Stimulated activated CD8-positive, alpha-beta memory T cell treated with anti-CD3 and anti-CD28 coated beads, Interleukin-12 subunit alpha, Interleukin-12 subunit beta, amount 100 ng/mL, for 24 hours (primary cell): ENCODE results near the gene ARHGAP42.

Experiments used
- DNase-seq: peaks from one replicate; pipeline ENCODE4 v3.0.0-alpha.2; 2020; ENCODE audit errors: extremely low read depth

The ARHGAP42 gene

DNA sequence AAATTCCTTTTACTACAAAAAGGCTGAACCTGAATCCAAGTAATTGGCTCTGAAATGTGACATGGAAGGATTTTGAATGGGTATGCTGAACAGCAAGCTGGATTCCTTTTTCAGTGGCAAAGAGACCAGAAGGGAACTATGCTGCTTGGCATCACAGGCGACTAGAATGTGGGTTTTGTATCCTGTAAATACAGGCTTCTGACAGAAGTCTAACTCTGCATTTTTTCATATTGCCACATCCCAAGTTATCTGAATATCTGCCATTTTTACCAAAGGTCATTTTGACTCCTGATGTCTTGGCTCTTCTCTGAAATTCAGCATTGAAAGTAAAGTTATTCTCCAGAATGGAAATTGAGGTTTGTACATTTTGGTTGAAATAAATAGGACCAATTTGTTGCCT, 145.7 kb downstream of the ARHGAP42 start:
- DNase-seq = no peak

DNA sequence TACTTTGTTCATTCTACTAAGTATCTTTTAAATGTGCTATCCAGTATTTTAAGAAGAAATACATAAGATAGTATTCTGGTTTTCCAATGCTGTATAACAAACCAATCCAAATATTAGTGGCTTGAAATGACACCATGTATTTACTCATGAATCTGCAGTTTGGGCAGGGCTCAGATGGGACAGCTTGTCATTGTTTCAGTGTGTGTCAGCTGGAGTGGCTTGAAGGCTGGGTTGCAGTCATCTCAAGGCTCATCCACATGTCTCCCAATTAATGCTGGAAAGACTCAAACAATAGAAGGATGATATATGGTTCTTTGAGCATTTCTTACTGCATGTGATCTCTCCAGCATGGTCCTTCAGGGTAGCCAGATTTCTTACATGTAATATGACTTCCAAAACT, 146.2 kb downstream of the ARHGAP42 start:
- no peak for DNase-seq

DNA sequence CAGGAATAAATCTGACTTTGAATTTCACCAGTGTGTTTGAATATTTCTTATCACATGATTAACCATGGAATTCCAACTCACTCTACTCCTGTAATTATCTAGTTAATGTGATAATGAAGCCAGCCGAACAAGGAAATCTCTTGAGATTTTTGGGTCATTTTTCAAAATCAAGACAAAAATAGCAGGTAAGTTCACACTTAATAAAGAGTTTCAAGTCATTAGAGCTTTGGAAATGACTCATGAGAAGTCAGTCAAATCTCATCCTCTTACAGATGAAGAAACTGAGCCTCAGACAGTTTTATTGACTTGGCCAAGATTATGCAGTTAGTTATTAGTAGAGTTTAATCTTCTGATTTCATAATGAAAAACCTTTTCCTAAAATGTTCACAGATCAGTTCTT, 148.8 kb downstream of the ARHGAP42 start:
- no peak for DNase-seq

DNA sequence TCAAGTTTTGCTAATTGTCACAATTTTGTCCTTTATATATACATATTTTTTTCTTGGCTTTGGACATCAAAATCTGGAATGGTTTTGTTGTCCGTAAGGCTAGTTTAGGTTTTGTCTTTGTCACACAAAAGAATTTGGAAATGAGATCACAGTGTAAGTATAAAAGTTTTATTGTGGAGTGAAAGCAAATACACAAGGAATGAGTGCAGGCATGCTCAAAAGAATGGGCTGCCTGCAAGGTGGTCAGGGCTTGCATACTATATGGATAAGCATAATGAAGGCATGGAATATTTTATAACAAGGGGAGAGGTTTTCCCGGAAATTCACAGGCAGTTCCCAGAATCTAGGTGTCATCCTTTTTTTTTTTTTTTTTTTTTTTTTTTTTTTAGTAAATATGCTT, 150.2 kb downstream of the ARHGAP42 start:
- DNase-seq = no peak

DNA sequence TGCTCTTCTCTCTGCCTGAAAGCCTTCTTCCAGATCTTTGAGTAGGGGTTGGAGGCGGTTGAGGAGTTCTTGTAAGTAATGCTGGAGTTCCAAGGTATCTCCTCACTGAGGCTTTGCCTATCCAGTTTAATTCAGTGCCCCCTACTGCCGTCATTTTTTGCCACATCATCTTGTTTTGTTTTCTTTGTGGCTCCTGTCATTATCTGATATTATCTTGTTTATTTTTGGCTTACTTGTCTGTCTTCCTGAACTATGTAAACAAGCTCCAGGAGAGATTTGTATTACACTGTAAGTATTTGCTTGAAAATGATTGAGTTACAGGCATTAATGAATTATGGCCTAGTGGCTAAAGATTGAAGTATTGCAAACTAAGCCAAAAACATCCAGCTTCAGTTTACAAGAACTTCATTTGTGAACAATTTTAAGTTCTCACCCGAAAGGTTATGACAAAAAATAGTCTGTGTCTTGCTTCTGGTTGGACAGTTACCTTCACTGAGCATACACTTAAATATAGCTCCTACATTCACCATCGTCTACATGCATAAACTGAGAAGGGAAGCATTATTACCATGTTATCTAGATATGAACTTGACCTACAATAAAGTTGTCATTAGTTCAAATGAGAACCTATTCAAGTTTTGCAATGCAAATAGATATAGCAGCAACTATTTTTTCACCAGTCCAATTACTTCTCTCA, 154.8 kb downstream of the ARHGAP42 start:
- DNase-seq = no peak

DNA sequence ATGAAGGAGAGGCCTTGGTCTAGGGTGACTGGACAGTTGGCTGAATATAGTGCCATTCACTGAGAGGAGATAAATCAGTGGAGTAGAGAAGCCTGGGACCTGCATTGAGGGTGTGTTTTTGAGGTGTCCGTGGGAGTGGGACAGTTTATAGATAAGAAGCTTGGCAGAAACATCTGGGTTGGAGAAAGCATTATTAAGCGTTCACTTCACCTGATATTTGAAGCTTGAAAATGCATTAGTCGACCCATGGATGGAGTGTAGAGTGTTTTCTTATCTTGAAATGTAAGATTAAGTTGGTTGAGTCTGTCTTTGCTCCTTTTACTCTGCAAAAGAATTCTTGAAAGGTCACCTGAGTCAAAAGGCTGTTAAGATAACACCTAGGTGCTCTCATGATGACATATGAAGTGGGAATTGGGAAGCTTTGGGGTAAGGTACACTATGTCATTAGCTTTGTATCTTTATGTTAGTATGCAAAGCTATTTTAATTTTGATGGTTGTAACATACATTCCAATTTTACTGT, 160.7 kb downstream of the ARHGAP42 start:
- no peak for DNase-seq

DNA sequence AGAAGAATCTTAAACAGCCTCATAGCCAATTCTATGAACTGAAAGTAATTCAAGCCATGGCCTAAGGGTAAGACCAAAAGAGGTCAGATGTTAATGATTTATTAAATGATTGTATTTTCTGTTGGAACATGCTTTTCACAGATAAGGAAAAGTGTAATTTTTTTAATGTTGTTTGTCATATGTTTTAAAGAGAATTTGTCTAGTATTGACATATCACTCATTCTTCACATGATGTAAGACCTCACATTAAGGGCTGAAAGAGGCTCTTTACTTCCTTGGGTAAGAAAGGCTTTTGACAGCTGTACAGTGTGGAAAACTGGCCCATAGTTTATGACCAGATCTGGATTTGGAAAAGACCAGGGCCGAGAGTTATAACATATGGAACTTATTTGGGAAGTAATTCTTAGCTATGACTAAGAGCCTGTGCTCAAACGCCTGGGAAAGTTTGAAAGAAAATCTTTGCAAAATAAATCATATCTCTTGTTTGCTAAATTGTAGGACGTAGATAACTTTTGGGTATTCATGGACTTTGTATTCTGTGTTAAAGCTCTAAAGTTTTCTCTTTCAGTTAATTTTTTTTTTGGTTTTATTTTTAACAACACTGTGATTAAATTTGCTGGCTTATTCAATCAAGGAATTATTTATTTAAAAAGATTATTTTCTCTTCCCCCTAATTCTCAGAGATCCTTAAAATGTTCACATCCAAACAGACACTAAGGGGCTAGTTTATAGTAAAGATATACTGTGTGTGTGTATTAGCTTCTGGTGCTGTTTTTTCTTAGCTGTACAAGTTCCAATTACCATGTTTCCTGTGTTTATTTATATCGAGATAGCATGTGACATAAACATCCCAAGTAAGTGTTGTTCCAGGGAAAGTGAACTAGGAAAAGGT, 162.2 kb downstream of the ARHGAP42 start:
- no peak for DNase-seq

DNA sequence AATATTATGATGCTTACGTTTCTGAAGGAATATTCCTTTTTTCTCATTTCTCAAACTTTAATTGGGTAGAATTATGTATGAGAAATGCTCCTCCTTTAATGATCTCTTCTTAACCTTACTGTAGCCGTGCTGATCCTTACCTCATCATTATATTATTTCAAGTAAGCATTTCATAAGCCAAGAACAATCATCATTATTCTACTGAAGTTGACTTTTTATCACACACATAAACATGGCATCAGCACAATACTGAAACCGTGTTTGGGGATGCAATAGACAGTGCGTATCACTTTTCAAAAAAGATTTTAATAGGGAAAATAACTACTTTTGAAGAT, 162.8 kb downstream of the ARHGAP42 start:
- DNase-seq = no peak

DNA sequence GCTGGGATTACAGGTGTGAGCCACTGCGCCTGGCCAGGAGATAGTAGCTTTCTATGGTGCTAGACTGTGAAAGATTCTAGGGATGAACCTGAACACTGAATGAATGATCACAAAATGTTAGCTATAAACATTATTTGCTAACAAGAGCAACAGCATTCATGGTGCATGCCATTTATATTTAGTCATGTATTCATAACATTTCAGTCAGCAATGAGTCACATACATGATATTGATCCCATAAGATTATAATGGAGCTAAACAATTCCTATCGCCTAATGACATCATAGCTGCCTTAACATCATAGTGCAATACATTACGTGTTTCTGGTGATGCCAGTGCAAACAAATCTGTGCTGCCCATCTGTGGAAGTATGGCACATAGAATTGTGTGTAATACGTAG, 164.1 kb downstream of the ARHGAP42 start:
- no peak for DNase-seq

DNA sequence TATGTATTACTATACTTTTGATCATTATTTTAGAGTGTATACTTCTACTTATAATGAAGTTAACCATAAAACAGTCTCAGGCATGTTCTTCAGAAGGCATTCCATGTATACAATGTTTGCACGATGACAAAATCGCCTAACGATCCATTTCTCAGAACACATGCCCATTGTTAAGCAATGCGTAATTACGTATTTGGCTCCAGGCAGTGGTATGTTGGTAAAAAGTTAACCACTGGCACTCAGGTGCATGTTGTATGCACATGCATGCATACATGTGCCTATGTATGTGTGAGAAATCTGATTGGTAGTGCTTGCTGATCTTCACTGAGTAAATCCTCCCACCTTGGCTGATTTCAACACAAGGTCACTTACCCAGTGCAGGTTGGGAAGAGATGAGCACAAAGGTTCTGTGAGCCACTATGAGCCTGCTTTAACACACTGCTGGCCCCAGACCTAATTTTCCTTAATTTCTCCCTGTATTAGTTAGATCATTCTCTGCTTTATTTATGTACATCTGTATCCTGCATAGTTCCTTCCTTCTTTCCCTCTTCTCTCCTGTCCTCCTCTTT, 164.6 kb downstream of the ARHGAP42 start:
- DNase-seq = no peak

DNA sequence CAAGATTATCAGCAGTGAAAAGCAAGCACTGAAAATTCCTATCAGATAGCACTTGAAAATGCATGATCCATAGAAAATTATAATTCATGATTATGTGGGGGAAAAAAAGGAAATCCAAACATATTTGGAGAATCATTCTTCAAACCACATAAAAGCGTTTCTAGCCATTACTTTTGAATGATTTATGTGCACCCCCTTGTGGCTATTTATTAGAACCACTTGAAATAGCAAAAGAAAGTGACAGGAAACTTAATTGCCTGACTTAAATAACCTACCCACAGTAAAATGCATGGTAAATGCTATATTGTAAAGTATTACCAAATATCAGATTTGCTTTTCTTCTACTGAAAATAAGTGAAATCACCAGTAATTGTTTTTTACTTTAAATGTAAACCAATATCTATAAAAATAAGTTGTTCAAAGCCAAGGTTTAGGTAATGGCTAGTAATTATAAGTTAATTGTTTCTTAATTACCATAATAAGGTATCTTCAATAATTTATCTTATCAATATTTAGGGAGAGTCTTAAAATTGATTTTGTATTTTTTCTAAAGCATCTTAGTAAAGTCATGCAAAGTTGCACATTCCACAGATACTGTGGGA, 168.5 kb downstream of the ARHGAP42 start:
- DNase-seq = no peak

DNA sequence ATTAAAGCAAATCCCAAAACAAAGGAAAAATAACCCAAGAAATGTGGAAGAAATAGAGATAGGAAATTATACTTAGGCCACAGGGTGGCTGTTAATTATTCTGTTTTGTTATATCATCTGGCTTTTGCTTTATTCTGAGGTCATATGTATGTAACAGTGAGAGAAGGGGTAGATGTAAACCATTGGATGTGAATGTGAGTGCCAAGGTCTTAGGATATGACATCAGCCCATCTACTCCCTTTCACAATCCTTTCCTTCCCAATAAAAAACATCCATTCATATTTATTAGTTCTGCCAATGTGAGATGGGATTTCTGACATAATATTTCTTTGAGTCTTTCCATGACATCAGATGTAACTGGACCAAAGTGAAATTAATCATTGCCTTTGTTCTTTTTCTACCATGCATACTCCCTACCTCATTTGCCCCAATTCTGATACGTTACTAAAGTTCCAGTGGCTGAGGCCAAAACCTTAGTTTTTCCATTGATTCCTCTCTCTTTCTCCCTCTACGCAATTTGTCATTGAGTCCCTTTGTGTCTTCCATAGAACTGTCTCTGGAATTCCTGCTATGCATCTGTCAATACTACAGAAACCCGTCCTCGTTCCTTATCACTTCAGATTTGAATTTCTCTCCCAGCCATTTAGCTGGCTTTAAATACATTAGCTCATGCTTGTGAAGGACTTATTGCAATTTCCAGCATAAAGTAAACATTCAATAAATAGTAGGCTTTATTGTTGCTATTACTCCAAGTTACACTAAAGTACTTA, 170.3 kb downstream of the ARHGAP42 start:
- DNase-seq = no peak

DNA sequence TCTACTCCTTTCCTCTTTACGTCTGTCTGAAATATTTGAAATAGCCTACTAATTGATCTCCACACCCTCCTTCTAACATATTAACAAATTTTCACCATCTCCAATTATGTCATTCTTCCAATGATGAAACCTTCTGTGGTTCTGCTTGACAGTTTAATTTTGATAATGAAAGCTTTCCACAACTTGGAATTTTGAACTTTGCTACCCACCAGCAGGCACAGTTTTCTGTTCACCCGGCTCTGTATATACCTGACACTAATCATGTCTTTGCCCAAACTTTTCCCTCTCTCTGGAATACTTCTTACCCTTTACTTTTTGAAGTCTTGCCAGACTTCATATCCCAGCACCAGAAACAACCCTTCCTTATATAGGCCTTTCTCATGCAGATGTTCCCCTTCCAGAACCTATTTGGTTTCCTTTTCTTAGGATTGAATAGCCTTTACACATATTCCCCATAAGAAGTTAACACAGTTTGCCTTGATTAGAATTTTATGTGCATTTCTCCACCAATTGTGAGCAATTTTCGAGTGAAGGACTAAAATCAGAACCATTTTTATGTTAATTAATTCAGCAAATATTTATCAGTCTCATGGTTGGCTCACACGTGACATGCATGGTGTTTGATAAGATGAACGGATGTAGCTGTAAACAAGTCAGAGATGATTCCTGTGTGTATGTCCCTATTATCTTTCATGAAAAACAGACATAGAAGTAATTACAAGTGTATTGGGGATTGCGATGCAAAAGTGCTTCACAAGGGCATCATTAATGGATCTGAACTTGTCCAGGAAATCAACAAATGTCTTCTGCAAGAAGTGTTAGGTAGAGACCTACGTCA, 173.4 kb downstream of the ARHGAP42 start:
- no peak for DNase-seq

DNA sequence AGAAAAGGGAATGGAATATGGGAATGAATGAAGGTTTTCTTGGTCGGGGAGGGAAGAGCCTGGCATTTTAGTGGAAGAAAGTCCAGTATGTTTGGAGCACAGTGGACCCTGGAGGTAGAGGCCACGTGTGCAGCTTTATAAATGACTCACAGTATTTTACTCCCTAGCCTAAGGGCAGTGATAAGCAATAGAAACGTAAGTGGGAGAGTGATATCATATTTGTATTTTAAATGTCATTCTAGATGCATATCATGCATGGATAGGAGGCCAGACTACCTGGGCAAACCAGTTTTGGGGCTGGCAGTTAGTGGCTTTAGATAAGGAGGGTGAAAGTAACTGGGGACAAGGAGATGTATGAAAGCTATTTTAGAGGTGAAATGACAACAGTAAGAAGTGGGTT, 174.1 kb downstream of the ARHGAP42 start:
- no peak for DNase-seq

DNA sequence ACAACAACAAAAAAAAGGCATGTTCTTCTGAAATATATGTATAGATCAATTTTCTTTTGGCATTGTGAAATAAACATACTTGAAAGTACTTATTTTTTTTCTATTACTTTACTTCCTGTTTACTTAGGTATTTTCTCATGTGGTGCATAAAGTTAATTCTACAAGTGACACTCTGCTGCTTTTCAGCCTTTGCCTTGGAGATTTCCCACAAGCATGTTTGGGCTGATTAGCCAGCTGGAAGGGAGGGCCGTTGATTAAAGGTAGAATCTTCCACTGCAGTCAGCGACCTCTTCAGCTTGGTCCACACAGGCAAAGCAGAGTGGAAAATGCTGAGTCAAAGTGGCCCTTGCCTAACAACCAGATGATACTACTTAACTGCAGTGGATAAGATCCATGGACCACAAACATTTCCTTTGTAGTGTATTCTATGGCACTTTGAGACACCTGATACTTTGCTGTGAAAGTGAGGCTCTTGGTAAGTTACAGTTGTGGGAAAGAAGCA, 176.0 kb downstream of the ARHGAP42 start:
- DNase-seq = no peak

DNA sequence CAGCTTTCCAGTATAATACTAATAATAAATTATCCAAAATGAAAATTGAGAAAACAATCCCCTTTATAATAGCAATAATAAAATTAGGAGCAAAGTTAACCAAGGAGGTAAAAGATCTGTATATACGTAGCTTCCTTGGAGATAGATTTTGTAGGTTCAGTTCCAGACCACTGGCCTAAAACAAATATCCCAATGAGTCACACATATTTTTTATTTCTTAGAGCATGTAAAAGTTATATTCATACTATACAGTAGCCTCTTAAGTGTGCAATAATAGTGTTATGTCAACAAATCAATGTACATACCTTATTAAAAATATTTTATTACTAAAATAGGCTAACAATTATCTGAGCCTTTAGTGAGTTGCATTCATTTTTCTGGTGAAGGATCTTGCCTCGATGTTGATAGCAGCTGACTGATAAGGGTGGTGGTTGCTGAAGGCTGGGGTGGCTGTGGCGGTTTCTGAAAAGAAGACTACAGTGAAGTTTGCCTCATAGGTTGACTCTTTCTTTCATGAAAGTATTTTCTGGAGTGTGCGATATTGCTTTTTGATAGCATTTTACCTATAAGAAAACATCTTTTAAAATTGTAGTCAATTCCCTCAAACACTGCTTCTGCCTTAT, 178.5 kb downstream of the ARHGAP42 start:
- no peak for DNase-seq

DNA sequence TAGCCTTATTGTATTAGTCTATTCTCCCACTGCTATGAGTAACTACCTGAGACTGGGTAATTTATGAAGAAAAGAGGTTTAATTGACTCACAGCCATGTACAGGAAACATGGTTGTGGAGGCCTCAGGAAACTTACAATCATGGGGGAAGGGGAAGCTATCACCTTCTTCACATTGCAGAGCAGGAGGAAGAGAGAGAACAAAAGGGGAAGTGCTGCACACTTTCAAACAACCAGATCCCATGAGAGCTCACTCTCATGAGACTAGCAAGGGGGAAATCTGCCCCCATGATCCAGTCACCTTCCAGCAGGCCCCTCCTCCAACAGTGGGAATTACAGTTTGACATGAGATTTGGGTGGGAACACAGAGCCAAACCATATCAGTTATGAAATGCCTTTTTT, 179.4 kb downstream of the ARHGAP42 start:
- DNase-seq = no peak

DNA sequence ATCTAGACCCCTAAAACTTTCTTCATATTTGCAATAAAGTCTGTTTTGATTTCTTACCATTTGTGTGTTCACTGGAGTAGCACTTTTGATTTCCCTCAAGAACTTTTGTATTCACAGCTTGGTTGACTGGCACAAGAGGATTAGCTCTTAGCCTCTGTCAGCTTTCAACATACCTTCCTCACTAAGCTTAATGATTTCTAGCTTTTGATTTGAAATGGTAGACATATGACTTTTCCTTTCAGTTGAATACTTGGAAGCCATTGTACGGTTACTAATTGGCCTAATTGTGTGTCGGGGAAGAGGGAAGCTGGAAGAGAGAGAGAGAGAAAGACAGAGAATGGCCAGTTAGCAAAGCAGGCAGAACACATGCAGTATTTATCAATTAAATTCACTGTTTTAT, 180.5 kb downstream of the ARHGAP42 start:
- DNase-seq = no peak

DNA sequence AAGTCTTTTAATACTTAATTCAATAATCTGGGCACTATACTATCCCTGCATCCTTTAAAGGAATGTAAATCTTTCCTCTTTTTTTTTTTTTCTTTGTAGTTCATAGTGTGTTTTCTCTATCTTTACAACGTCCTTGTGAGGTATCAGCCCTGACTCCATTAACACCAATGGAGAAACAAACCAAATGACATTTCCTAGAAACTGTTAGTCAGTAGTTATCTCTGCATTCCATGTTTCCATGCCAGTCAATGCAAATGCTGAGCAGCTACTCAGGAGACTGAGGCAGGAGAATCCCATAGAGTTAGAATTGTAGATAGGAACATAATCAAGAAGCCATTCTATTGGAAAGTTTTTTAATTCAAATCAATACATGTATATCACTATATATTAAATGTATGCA, 182.2 kb downstream of the ARHGAP42 start:
- no peak for DNase-seq

DNA sequence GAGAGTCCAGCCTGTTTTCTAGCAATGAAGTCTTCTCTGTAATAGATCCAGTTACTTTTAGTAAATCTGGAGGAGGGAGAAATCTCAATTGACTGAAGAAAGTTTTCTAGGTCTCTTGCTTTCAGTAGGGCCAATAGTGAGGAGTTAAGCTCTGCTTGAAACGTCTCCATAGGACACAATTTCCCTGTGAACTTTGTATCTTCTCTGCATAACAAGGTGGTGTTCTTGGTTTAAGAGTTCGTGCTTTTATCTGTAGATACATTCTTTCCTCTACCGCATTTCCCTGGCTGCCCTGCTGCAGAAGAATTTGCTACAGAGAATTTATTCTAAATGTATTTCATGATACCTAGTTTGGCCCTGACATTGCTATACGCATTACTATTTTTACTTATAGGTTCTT, 183.1 kb downstream of the ARHGAP42 start:
- DNase-seq = no peak
